ENCODE measurements around the gene RAD51B. TPM values are rescaled to one million over a fixed set of nuclear protein-coding genes. Genes with fewer than 3 reads are reported as not detected.
A peak's percentile ranks its signal among the peaks of the same experiment; 100 is the strongest.

RAD51B gene
- polyA plus RNA-seq, 3 donors = 3.6 to 11.6 (median 9.4) TPM

GRCh38 chr14:68653108-68653507, 833.5 kb downstream of the RAD51B start:
- H3K4me2 ChIP-seq (replicated peaks; ENCODE audit: extremely low read depth, low read length, poor library complexity, severe bottlenecking) = no peak overlapping the region
- H4K20me1 ChIP-seq (ENCODE audit: insufficient read depth, low read length) = no peaks in the 10 kb centered on the region
- no peak overlapping the region for H3K27ac ChIP-seq (ENCODE audit: low read depth in 1 of 2, low read length in 2 of 2)
- H3K4me3 Mint-ChIP-seq = no peak overlapping the region
- peaks cover 2 to 11% (median 8%) of the 10 kb centered on the region in 3 donors for H3K27me3 Mint-ChIP-seq (ENCODE audit: low read depth in 3 of 3)
- peaks cover 30 to 36% of the 10 kb centered on the region in 2 donors for H3K4me1 ChIP-seq (ENCODE audit: control insufficient read depth in 1 of 2, insufficient read depth in 2 of 2, low read length in 2 of 2)
- H3K27ac Mint-ChIP-seq = peak overlapping the region in 1 of 7 donors; percentile 58
- no peak overlapping the region for H3K4me3 ChIP-seq (replicated peaks in 1 of 3; ENCODE audit: low read depth in 2 of 3, low read length in 3 of 3)
- no peaks in the 10 kb centered on the region for H3K79me2 ChIP-seq (ENCODE audit: insufficient read depth, low read length)
- intact Hi-C loops (cut with micrococcal nuclease) = no loop called here
- H3K36me3 ChIP-seq (replicated peaks in 1 of 2; ENCODE audit: control insufficient read depth in 1 of 2, insufficient read depth in 2 of 2, low read length in 2 of 2) = no peaks in the 10 kb centered on the region
- H2AFZ ChIP-seq (ENCODE audit: insufficient read depth, low read depth, low read length, poor library complexity, severe bottlenecking) = no peak overlapping the region
- H3K4me1 Mint-ChIP-seq = peaks cover 42% of the 10 kb centered on the region
- no peak overlapping the region for H3K9ac ChIP-seq (ENCODE audit: insufficient read depth, low read length, poor library complexity, severe bottlenecking)
- no peak for TF ChIP-seq CTCF (IDR thresholded peaks at IDR 0.05)
- H3K9me3 Mint-ChIP-seq = no peaks in the 10 kb centered on the region
- no peak for DNase-seq
- H3K36me3 Mint-ChIP-seq = peaks cover 0 to 16% of the 10 kb centered on the region in 2 donors
- H3K9me3 ChIP-seq (replicated peaks in 1 of 2; ENCODE audit: control insufficient read depth in 1 of 2, insufficient read depth in 1 of 2, low read length in 2 of 2) = no peaks in the 10 kb centered on the region
- 100% methylated on average over 2 of the region's 6 CpGs for WGBS (ENCODE audit: insufficient coverage)
- H3K27me3 ChIP-seq (ENCODE audit: control insufficient read depth in 2 of 2, insufficient read depth in 2 of 2, low read length in 2 of 2) = no peaks in the 10 kb centered on the region

- Histone ChIP-seq H3K9me3 (replicated peaks in 1 of 2; ENCODE audit: control insufficient read depth in 1 of 2, insufficient read depth in 1 of 2, low read length in 2 of 2) (no peaks in the 10 kb centered on the region), H3K4me3 (replicated peaks in 1 of 3; ENCODE audit: low read depth in 2 of 3, low read length in 3 of 3) (no peak overlapping the region), H3K4me1 (ENCODE audit: control insufficient read depth in 1 of 2, insufficient read depth in 2 of 2, low read length in 2 of 2) (peaks cover 30 to 36% of the 10 kb centered on the region in 2 donors), H3K36me3 (replicated peaks in 1 of 2; ENCODE audit: control insufficient read depth in 1 of 2, insufficient read depth in 2 of 2, low read length in 2 of 2) (no peaks in the 10 kb centered on the region), H3K4me2 (replicated peaks; ENCODE audit: extremely low read depth, low read length, poor library complexity, severe bottlenecking) (no peak overlapping the region), H3K79me2 (ENCODE audit: insufficient read depth, low read length) (no peaks in the 10 kb centered on the region), H3K27ac (ENCODE audit: low read depth in 1 of 2, low read length in 2 of 2) (no peak overlapping the region), H3K27me3 (ENCODE audit: control insufficient read depth in 2 of 2, insufficient read depth in 2 of 2, low read length in 2 of 2) (no peaks in the 10 kb centered on the region), H2AFZ (ENCODE audit: insufficient read depth, low read depth, low read length, poor library complexity, severe bottlenecking) (peak overlapping the region; percentile 14), H4K20me1 (ENCODE audit: insufficient read depth, low read length) (no peaks in the 10 kb centered on the region), H3K9ac (ENCODE audit: insufficient read depth, low read length, poor library complexity, severe bottlenecking) (no peak overlapping the region)
- Mint-ChIP-seq H3K27me3 (ENCODE audit: low read depth in 3 of 3) (peaks cover 2 to 12% (median 8%) of the 10 kb centered on the region in 3 donors), H3K4me1 (peaks cover 42% of the 10 kb centered on the region), H3K36me3 (peaks cover 0 to 16% of the 10 kb centered on the region in 2 donors), H3K27ac (peak overlapping the region in 1 of 7 donors; percentile 1), H3K9me3 (no peaks in the 10 kb centered on the region), H3K4me3 (no peak overlapping the region)
- no peak for TF ChIP-seq CTCF (IDR thresholded peaks at IDR 0.05)
- intact Hi-C loops (cut with micrococcal nuclease) = no loop called here
- DNase-seq = peak; percentile 32 to 52 (median 34)
- 45% methylated on average over 3 of the region's 3 CpGs for WGBS (ENCODE audit: insufficient coverage)
Observed at GRCh38 chr14:68653804-68654203, 834.2 kb downstream of the RAD51B start.
